MCF 10A (cell line): ENCODE data around the gene GLP2R. TPM values are rescaled to one million over a fixed set of nuclear protein-coding genes. Genes with fewer than 3 reads are reported as not detected.

Experiments used
- BruUV-seq: library from RNA; stranded (reverse); fragments of 400-500 nt; replicated peaks from 2 replicates; lab custom pipeline; 2021; lab: Mats Ljungman, UMichigan
- CTCF ChIA-PET: fragments of 300-600 bp; sonication (Branson Sonifier 250); formaldehyde crosslinking; extraction: SDS; loops from one replicate; lab custom pipeline; 2021; ENCODE audit warnings: antibody characterized with exemption, inconsistent platforms; lab: Yijun Ruan, JAX
- POLR2A ChIA-PET: fragments of 300-600, 350-650 bp; sonication (Branson Sonifier 250); formaldehyde crosslinking; extraction: SDS; loops from one replicate; lab custom pipeline; 2020; ENCODE audit warnings: antibody characterized with exemption, inconsistent platforms; lab: Yijun Ruan, JAX
- DNase-seq: peaks from one replicate; pipeline ENCODE4 v3.0.0-alpha.2; 2018; ENCODE audit not compliant: unreplicated experiment
- H3K27ac Mint-ChIP-seq: one replicate; pipeline ENCODE4 v1.8.0; 2022; ENCODE audit warnings: mild to moderate bottlenecking, low read depth, mixed read lengths; ENCODE audit not compliant: unreplicated experiment
- H3K27me3 Mint-ChIP-seq: one replicate; pipeline ENCODE4 v1.8.0; 2022; ENCODE audit warnings: mixed read lengths; ENCODE audit not compliant: insufficient read depth, unreplicated experiment
- H3K36me3 Mint-ChIP-seq: one replicate; pipeline ENCODE4 v1.8.0; 2022; ENCODE audit warnings: mild to moderate bottlenecking, moderate library complexity, mixed read lengths; ENCODE audit not compliant: insufficient read depth, unreplicated experiment
- H3K4me1 Mint-ChIP-seq: one replicate; pipeline ENCODE4 v1.8.0; 2022; ENCODE audit warnings: mixed read lengths; ENCODE audit not compliant: insufficient read depth, unreplicated experiment
- H3K4me3 Mint-ChIP-seq: one replicate; pipeline ENCODE4 v1.8.0; 2022; ENCODE audit warnings: mild to moderate bottlenecking, moderate library complexity, mixed read lengths; ENCODE audit not compliant: unreplicated experiment
- H3K9me3 Mint-ChIP-seq: one replicate; pipeline ENCODE4 v1.8.0; 2022; ENCODE audit warnings: mixed read lengths; ENCODE audit not compliant: unreplicated experiment
- intact Hi-C: fragments of 100-400 bp; cut with micrococcal nuclease; formaldehyde crosslinking; loops from 2 replicates; pipeline ENCODE4 v1.14.1; 2022
- total RNA-seq: library from RNA; stranded (reverse); gene quantifications from 2 replicates; pipeline ENCODE4 v1.2.3, GENCODE V29; 2022
- TF ChIP-seq, protein P1 (sequence below): fragments of 200-600 bp; IDR thresholded peaks from one replicate; pipeline ENCODE4 v1.8.0; 2022; ENCODE audit warnings: antibody characterized with exemption, mild to moderate bottlenecking; ENCODE audit not compliant: unreplicated experiment

The GLP2R gene
- total RNA-seq, 1 experiment from 2014 or later, result 0.09 TPM

DNA sequence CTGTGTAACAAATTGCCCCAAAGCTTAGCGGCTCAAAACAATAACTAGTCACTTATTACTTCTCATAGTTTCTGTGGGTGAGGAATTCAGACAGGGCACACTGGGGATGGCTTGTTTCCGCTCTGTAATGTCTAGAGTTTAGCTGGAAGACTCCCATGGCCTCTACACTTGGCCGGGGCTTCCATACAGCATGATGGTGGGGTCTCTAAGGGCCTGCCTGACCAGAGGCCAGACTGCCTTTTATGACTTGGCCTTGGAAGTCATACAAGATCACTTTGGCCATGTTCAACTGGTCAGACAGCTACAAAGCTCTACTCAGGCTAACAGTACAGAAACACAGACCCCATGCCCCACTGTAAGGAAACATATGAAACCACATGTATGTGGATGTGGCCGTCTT is 8.2 kb downstream of the GLP2R start:
- DNase-seq, result no peak
- CTCF ChIA-PET, result no interaction called here
- Mint-ChIP-seq H3K36me3 (no peaks in the 10 kb centered on the region), H3K4me3 (no peak overlapping the region), H3K27ac (no peak overlapping the region), H3K27me3 (no peaks in the 10 kb centered on the region), H3K4me1 (peaks cover 22% of the 10 kb centered on the region), H3K9me3 (peaks cover 7% of the 10 kb centered on the region)
- intact Hi-C loops, result no loop called here
- POLR2A ChIA-PET, result no interaction called here
- no TSS peak for BruUV-seq
- TF ChIP-seq, protein P1, sequence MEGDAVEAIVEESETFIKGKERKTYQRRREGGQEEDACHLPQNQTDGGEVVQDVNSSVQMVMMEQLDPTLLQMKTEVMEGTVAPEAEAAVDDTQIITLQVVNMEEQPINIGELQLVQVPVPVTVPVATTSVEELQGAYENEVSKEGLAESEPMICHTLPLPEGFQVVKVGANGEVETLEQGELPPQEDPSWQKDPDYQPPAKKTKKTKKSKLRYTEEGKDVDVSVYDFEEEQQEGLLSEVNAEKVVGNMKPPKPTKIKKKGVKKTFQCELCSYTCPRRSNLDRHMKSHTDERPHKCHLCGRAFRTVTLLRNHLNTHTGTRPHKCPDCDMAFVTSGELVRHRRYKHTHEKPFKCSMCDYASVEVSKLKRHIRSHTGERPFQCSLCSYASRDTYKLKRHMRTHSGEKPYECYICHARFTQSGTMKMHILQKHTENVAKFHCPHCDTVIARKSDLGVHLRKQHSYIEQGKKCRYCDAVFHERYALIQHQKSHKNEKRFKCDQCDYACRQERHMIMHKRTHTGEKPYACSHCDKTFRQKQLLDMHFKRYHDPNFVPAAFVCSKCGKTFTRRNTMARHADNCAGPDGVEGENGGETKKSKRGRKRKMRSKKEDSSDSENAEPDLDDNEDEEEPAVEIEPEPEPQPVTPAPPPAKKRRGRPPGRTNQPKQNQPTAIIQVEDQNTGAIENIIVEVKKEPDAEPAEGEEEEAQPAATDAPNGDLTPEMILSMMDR, result no peak

DNA sequence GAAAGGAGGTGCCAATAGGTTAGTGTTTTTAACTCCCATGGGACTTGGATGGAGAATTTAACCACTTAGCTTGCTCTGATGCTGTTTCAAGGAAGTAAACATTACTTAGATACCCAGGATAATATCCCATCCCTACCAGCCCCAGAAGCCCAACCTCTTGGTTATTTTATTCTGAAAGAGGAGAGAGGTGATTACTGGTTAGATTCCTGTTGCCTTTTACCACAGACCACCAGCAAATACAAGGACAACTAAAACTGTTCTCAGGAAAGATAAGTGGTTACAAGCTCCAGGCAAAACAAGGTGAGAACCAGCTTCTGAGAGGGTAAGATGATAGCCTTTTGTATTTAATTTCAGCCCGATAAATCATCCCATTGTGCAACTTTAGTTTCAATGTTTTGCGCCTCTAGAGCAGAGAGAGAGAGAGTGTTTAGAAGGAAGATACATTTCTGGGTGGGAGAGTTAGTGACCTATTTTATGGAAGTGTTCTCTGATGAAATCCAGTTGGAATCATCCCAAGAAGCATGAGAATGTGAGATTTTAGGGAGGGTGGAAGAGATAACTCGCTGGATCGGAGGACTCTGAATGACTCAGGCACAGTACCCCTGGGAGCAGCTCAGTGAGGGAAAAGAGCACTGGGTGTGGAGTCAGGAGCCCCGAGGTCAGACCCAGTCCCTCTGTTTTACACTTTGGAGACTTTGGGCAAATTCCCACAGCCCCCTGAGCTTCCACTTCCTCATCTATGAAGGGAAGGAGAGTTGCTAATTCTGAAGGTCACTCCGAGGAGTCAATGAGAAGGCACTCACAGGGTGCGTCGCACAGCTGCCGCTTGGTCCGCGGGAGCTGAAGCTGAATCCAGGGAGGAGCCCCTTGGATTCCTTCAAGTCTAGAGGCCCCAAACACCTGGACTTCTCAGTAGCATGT is 12.1 kb downstream of the GLP2R start:
- intact Hi-C loops, result no loop called here
- Mint-ChIP-seq H3K9me3 (peaks cover 16% of the 10 kb centered on the region), H3K27ac (peak overlapping the region; percentile 28), H3K27me3 (no peaks in the 10 kb centered on the region), H3K4me1 (peaks cover 25% of the 10 kb centered on the region), H3K36me3 (no peaks in the 10 kb centered on the region), H3K4me3 (peak overlapping the region; percentile 18)
- ChIA-PET POLR2A (no interaction called here), CTCF (interaction anchor here (0.7 to 1.3 kb wide), 4 partner anchors 55 to 780 kb away, joined by 3 read pairs; no protein-coding TSS in a partner anchor)
- TF ChIP-seq, protein P1, result no peak
- peak; percentile 96 for DNase-seq
- BruUV-seq, result no TSS peak

DNA sequence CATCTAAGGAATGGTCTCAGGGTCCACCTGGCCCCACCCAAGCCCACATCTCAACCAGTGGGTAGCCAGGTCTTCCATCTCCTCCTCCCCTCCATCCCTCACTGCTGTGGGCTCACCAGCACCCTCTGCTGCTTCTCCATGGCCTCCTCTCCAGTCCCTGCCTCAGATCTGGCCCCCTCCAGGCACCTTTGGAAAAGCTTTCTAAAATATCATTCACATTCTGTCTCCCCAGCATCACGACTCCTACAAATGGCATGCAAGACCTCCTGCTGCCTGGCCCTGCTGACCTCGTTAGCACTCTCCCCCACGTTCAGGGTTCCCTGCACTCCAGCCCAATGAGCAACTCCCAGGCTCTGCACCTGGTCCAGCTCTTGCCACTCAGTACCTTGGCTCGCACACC is 13.7 kb downstream of the GLP2R start:
- Mint-ChIP-seq H3K4me3 (no peak overlapping the region), H3K4me1 (peaks cover 25% of the 10 kb centered on the region), H3K9me3 (peaks cover 16% of the 10 kb centered on the region), H3K27ac (no peak overlapping the region), H3K36me3 (no peaks in the 10 kb centered on the region), H3K27me3 (no peaks in the 10 kb centered on the region)
- ChIA-PET CTCF (interaction anchor here (0.6 kb wide), 2 partner anchors 82 to 91 kb away, joined by 3 to 4 read pairs; no protein-coding TSS in a partner anchor), POLR2A (no interaction called here)
- TF ChIP-seq, protein P1, result no peak
- DNase-seq, result peak; percentile 30
- intact Hi-C loops, result no loop called here
- no TSS peak for BruUV-seq

DNA sequence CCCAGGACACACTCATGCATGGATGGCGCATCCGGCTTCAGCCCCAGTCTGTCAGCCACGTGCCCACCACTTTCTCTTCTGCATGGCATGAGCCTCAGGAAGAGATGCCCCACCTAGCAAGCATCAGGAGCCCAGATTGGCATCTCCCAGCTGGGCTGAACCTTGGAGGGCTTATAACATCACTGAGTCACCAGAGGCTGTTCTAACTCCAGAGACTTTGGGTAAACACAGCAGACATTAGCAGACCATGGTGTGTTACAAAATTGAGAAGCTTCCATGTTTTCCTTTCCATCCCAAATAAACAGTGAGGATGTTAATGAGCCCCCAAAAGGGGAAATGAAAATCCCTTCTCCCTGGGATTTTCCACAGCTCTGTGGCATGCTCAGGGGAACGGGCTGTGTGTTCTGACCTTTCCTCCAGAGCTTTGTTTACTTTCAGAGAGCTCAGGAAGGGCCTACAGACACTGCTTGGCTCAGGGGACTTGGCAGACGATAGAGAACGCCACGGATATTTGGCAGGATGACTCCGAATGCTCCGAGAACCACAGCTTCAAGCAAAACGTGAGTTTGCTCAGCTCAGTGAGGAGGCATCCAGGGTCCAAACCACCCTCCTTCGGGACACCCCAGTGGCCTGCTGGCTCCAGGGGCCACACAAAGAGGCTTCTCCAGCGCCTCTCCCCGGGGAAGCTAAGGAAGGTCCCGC is 16.5 kb downstream of the GLP2R start:
- Mint-ChIP-seq H3K27me3 (no peaks in the 10 kb centered on the region), H3K4me3 (no peak overlapping the region), H3K9me3 (peaks cover 16% of the 10 kb centered on the region), H3K4me1 (peaks cover 14% of the 10 kb centered on the region), H3K36me3 (no peaks in the 10 kb centered on the region), H3K27ac (no peak overlapping the region)
- peak; percentile 64 for DNase-seq
- TF ChIP-seq, protein P1, result no peak
- ChIA-PET CTCF (interaction anchor here (0.5 to 1.3 kb wide), 2 partner anchors 22 to 114 kb away, joined by 3 to 4 read pairs; no protein-coding TSS in a partner anchor), POLR2A (no interaction called here)
- no TSS peak for BruUV-seq
- intact Hi-C loops, result no loop called here
